ENCODE data around the gene CRB3. TPM values are rescaled to one million over a fixed set of nuclear protein-coding genes. Genes with fewer than 3 reads are reported as not detected.

Gene CRB3
- total and polyA plus RNA-seq, 2 of the 13 experiments (the other 11 are each of a cell fraction or from before 2014, with no cell fraction given) = 10.6 to 25.6 TPM

GRCh38 chr19:6431891-6432290 is 32.2 kb upstream of the CRB3 start:
- Histone ChIP-seq H2AFZ (ENCODE audit: low read length) (no peak overlapping the region), H3K9ac (ENCODE audit: insufficient read depth, low read depth, low read length) (no peak overlapping the region), H3K36me3 (replicated peaks in 1 of 2; ENCODE audit: control insufficient read depth in 1 of 2, insufficient read depth in 2 of 2, low read length in 2 of 2) (no peaks in the 10 kb centered on the region), H3K9me3 (ENCODE audit: low read length) (no peaks in the 10 kb centered on the region), H3K27ac (ENCODE audit: extremely low read length, insufficient read depth, low read length) (no peak overlapping the region), H3K4me1 (ENCODE audit: insufficient read depth, low read length) (no peaks in the 10 kb centered on the region), H3K4me3 (replicated peaks in 1 of 3; ENCODE audit: insufficient read depth in 1 of 3, low read depth in 2 of 3, low read length in 3 of 3) (no peak overlapping the region), H3K4me2 (ENCODE audit: low read depth, low read length) (no peak overlapping the region), H4K20me1 (ENCODE audit: insufficient read depth, low read length) (no peaks in the 10 kb centered on the region), H3K27me3 (ENCODE audit: control insufficient read depth in 1 of 2, insufficient read depth in 2 of 2, low read length in 2 of 2) (no peaks in the 10 kb centered on the region), H3K79me2 (ENCODE audit: insufficient read depth, low read length) (no peaks in the 10 kb centered on the region)
- FAIRE-seq (no peak), ATAC-seq (no peak), DNase-seq (ENCODE audit: low spot score) (no peak)
- TF ChIP-seq ZSCAN25 (CRISPR knock-in tag; IDR thresholded peaks at IDR 0.05) (no peak), ZNF160 (CRISPR knock-in tag; IDR thresholded peaks at IDR 0.05) (no peak), DNMT1 (CRISPR knock-in tag; IDR thresholded peaks at IDR 0.05) (no peak)
- in situ Hi-C loops (cut with HindIII; ENCODE audit: extremely low pct_ligation_motif_present, low pct_unique_long_range_greater_than_20kb) = no loop called here
- CTCF ChIA-PET (ENCODE audit: low intra/inter-chr PET ratio, low total read pairs) = no interaction called here
- BruUV-seq (replicated peaks) = no TSS peak
- WGBS (ENCODE audit: low lambda C conversion rate) = 76% methylated on average over 10 of the region's 11 CpGs
- intact Hi-C loops (cut with micrococcal nuclease; ENCODE audit: unreplicated experiment) = no loop called here
- POLR2A ChIA-PET = no interaction called here

GRCh38 chr19:6433165-6433564 is 30.9 kb upstream of the CRB3 start:
- Histone ChIP-seq H3K9ac (ENCODE audit: insufficient read depth, low read depth, low read length) (no peak overlapping the region), H3K4me2 (ENCODE audit: low read depth, low read length) (no peak overlapping the region), H3K27ac (ENCODE audit: extremely low read length, insufficient read depth, low read length) (no peak overlapping the region), H3K27me3 (ENCODE audit: control insufficient read depth in 1 of 2, insufficient read depth in 2 of 2, low read length in 2 of 2) (no peaks in the 10 kb centered on the region), H3K9me3 (ENCODE audit: low read length) (no peaks in the 10 kb centered on the region), H3K79me2 (ENCODE audit: insufficient read depth, low read length) (no peaks in the 10 kb centered on the region), H2AFZ (ENCODE audit: low read length) (no peak overlapping the region), H4K20me1 (ENCODE audit: insufficient read depth, low read length) (no peaks in the 10 kb centered on the region), H3K4me1 (ENCODE audit: insufficient read depth, low read length) (0 out of 2 replicates have a peak, but pooled peaks cover 3% of the 10 kb centered on the region), H3K36me3 (replicated peaks in 1 of 2; ENCODE audit: control insufficient read depth in 1 of 2, insufficient read depth in 2 of 2, low read length in 2 of 2) (no peaks in the 10 kb centered on the region), H3K4me3 (replicated peaks in 1 of 3; ENCODE audit: insufficient read depth in 1 of 3, low read depth in 2 of 3, low read length in 3 of 3) (no peak overlapping the region)
- no peak for FAIRE-seq
- CTCF ChIA-PET (ENCODE audit: low intra/inter-chr PET ratio, low total read pairs) = no interaction called here
- 88% methylated on average over 9 of the region's 11 CpGs for WGBS (ENCODE audit: low lambda C conversion rate)
- TF ChIP-seq CHD4 (IDR thresholded peaks at IDR 0.05; ENCODE audit: borderline replicate concordance, low read length) (no peak), HOXA3 (CRISPR knock-in tag; IDR thresholded peaks at IDR 0.05) (no peak), ZBTB33 (CRISPR knock-in tag; IDR thresholded peaks at IDR 0.05) (peak; percentile 96)
- POLR2A ChIA-PET = no interaction called here
- in situ Hi-C loops (cut with HindIII; ENCODE audit: extremely low pct_ligation_motif_present, low pct_unique_long_range_greater_than_20kb) (no loop called here), intact Hi-C loops (cut with micrococcal nuclease; ENCODE audit: unreplicated experiment) (no loop called here)
- DNase-seq (ENCODE audit: low spot score) = no peak
- no TSS peak for BruUV-seq (replicated peaks)
- ATAC-seq = no peak

Measured in HepG2 (cell line).